Activated naive CD4-positive, alpha-beta T cell treated with anti-CD3 and anti-CD28 coated beads for 36 hours (primary cell): ENCODE results near the gene CAMK1D. TPM values are rescaled to one million over a fixed set of nuclear protein-coding genes. Genes with fewer than 3 reads are reported as not detected.
A peak's percentile ranks its signal among the peaks of the same experiment; 100 is the strongest.

Experiments used
- CTCF ChIA-PET: fragments of 350-600 bp; sonication (Branson Sonifier 250); formaldehyde crosslinking; loops from one replicate; lab custom pipeline; 2021; ENCODE audit warnings: antibody characterized with exemption; lab: Charles Lee
- DNase-seq: peaks from one replicate; pipeline ENCODE4 v3.0.0-alpha.2; 2020
- H3K27ac Mint-ChIP-seq: one replicate; pipeline ENCODE4 v1.8.0; 2021; ENCODE audit warnings: mild to moderate bottlenecking, mixed read lengths
- H3K27me3 Mint-ChIP-seq: one replicate; pipeline ENCODE4 v1.8.0; 2021; ENCODE audit warnings: low read depth, mixed read lengths
- H3K36me3 Mint-ChIP-seq: one replicate; pipeline ENCODE4 v1.8.0; 2021; ENCODE audit warnings: low read depth, mixed read lengths
- H3K4me1 Mint-ChIP-seq: one replicate; pipeline ENCODE4 v1.8.0; 2021; ENCODE audit warnings: low read depth, mixed read lengths
- H3K4me3 Mint-ChIP-seq: one replicate; pipeline ENCODE4 v1.8.0; 2021; ENCODE audit warnings: mild to moderate bottlenecking, moderate library complexity, mixed read lengths
- H3K9me3 Mint-ChIP-seq: one replicate; pipeline ENCODE4 v1.8.0; 2021; ENCODE audit warnings: mixed read lengths
- intact Hi-C: fragments of 100-400 bp; cut with micrococcal nuclease; formaldehyde crosslinking; loops from one replicate; pipeline ENCODE4 v1.15.1; 2023
- total RNA-seq, 2 experiments: library from RNA; stranded (reverse); gene quantifications; one replicate each; pipeline ENCODE4 v1.2.3, GENCODE V29; 2021

Gene CAMK1D
- total RNA-seq, 2 experiments from 2014 or later, result 9.5 to 11.3 TPM

DNA sequence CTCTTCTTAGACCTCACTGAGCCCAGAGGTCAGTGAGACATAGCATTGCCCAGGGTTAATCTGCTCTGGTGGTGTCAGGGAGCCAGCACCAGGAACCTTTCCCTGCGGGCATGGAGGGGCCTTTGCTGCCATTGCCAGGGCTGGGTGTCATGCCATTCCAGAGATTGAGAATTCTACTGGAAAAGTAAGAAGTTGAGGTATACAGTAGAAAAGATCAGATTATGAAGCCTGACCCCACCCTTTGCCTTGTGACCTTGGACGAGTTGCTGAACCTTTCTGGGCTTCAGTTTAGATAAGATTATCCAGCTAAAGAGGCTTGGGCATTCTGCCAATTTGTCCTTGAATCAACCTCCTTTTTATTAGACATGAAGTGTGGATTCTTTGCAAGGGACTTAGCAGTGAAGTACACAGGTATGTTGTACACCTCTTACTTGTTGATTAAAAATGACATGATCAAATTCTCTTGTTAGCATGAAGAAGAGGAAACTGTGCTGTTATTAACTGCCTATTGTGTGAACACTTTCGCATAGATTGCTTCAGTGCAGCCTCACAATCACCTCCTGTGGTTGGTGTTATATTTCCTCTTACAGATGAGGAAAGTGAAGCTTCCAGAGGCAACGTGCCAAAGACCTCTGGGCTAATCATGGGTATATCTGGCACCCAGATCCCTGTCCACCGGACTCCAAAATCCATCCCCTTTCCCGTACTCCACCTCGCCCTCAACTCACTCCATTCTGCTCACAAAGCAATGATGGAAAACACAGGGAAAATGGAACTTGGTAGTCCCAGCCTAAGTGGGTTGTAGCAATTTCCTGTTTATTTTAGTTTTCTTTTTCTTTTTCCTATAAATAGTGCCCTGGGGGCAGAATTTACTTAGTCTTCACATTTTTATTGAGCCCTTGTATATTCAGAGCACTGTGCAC lies 151.3 kb downstream of the CAMK1D start:
- peaks cover 38% of the 10 kb centered on the region for H3K4me1 Mint-ChIP-seq
- no peak for DNase-seq
- H3K4me3 Mint-ChIP-seq, result no peak overlapping the region
- CTCF ChIA-PET, result interaction anchor here (0.6 kb wide), 1 partner anchor 13 kb away, joined by 3 read pairs; no protein-coding TSS in a partner anchor
- intact Hi-C loops, result no loop called here
- peaks cover 3% of the 10 kb centered on the region for H3K9me3 Mint-ChIP-seq
- no peaks in the 10 kb centered on the region for H3K27me3 Mint-ChIP-seq
- H3K36me3 Mint-ChIP-seq, result peaks cover 6% of the 10 kb centered on the region
- no peak overlapping the region for H3K27ac Mint-ChIP-seq

DNA sequence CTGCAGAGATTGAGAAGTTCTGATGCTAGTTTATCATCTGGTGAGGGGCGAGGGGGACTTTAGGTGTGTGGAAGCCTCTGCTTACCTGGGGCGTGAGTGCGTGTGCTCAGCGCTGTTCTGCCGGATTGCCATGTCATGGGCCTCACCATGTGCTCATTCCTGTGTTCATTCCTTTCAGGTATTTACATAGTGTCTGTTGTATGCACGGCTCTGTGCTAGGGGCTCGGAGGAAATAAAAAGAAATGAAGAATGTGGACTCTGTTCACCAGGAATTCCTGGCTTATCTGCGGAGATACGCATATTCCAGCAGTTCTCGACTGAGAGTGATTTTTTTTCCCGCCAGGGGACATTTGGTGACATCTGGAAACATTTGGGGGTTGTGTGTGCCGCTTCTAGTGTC lies 152.0 kb downstream of the CAMK1D start:
- no peak for DNase-seq
- peaks cover 4% of the 10 kb centered on the region for H3K36me3 Mint-ChIP-seq
- peaks cover 38% of the 10 kb centered on the region for H3K4me1 Mint-ChIP-seq
- no peak overlapping the region for H3K4me3 Mint-ChIP-seq
- no peak overlapping the region for H3K27ac Mint-ChIP-seq
- no peaks in the 10 kb centered on the region for H3K27me3 Mint-ChIP-seq
- H3K9me3 Mint-ChIP-seq, result peaks cover 3% of the 10 kb centered on the region
- CTCF ChIA-PET, result no interaction called here
- intact Hi-C loops, result no loop called here

DNA sequence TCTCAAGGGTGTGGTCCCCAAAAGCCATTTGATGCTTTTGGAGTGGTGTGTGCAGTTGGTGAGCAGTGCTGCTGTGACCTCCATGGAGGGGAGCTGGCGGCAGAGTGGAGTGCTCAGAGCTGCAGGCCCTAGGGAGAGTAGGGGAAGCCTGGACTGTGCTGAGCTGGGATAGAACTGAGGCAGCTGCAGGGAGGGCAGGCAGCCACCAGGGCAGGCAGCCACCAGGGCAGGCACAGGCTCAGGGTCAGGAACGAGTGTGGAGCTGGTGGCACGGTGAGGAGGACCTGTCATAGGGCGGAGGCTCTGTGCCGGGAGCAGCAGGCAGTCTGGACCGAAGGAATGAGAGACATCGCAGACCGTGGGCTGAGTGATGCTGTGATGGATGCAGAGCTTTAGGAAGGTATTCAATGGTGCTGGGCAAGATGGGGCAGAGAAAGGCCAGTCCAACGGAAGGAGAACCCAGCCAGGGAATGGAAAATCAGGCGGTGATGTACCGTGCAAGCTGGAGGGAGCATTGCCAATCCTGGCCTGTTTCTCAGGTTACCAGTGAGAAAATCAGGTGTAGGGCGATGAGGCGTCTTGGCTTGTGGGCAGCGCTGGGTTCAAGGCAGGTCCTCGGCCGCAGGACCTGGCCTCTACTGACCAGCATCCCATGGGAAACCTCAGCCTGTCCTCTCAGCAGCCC lies 152.6 kb downstream of the CAMK1D start:
- CTCF ChIA-PET, result no interaction called here
- intact Hi-C loops, result no loop called here
- no peaks in the 10 kb centered on the region for H3K27me3 Mint-ChIP-seq
- peaks cover 2% of the 10 kb centered on the region for H3K36me3 Mint-ChIP-seq
- H3K4me1 Mint-ChIP-seq, result peaks cover 40% of the 10 kb centered on the region
- H3K9me3 Mint-ChIP-seq, result peaks cover 3% of the 10 kb centered on the region
- H3K4me3 Mint-ChIP-seq, result no peak overlapping the region
- DNase-seq, result no peak
- H3K27ac Mint-ChIP-seq, result no peak overlapping the region

DNA sequence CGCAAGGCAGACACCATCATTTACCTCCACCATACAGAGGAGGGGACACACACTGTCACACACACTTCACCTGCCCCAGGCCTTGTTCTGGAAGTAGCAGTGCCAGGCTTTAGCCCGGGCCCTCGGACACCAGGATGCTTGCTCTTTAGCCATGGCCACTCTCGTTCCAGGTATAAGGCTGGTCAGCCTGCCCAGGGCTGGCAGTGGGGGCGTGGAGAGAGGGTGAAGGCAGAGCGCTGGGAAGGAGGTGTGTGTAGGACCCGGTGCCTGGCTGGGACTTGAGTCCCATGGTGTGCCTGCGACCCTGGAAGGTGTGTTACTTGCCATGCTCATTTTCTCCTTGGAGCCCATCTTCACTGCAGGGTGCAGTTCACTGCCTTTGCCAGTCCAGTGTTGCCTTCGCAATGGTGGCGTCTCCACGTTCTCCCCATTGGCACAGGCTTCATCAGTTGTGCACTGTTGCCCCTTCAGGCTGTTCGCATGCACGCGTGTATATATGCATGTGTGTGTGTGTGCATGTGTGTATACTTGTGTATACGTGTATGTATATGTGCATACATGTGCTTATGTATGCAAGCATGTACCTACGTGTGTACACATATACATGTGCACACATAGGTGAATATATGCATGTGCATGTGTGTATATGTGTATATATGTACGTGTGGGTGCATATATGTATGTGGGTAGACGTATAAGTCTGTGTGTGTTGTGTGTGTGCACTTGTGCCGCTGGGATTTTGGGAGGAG lies 153.4 kb downstream of the CAMK1D start:
- no peak overlapping the region for H3K4me3 Mint-ChIP-seq
- CTCF ChIA-PET, result no interaction called here
- H3K27me3 Mint-ChIP-seq, result no peaks in the 10 kb centered on the region
- peaks cover under 1% of the 10 kb centered on the region for H3K9me3 Mint-ChIP-seq
- intact Hi-C loops, result no loop called here
- no peak overlapping the region for H3K27ac Mint-ChIP-seq
- H3K36me3 Mint-ChIP-seq, result no peaks in the 10 kb centered on the region
- DNase-seq, result no peak
- peaks cover 44% of the 10 kb centered on the region for H3K4me1 Mint-ChIP-seq

DNA sequence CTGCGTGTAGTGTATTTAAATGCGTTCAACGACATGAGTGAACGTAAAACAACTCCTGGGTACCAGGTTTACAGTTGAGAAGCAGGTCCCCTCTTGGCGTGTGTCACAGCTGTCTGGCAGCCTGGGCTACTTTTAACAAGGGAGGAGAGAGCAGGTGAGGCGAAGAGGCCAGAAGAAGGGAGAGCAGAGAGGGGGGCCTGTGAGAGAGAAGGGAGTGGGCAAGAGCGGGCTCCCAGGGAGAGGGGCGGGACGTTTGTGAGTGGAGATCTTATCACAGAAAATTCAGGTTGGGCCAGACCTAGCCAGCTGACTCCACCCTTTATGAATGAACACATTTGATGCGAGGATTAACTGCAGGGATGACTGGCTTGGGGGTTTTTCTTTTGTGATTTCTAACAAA lies 154.0 kb downstream of the CAMK1D start:
- Mint-ChIP-seq H3K27ac (no peak overlapping the region), H3K4me3 (no peak overlapping the region), H3K4me1 (peaks cover 45% of the 10 kb centered on the region), H3K9me3 (no peaks in the 10 kb centered on the region), H3K27me3 (no peaks in the 10 kb centered on the region), H3K36me3 (no peaks in the 10 kb centered on the region)
- intact Hi-C loops, result no loop called here
- DNase-seq, result no peak
- CTCF ChIA-PET, result no interaction called here

DNA sequence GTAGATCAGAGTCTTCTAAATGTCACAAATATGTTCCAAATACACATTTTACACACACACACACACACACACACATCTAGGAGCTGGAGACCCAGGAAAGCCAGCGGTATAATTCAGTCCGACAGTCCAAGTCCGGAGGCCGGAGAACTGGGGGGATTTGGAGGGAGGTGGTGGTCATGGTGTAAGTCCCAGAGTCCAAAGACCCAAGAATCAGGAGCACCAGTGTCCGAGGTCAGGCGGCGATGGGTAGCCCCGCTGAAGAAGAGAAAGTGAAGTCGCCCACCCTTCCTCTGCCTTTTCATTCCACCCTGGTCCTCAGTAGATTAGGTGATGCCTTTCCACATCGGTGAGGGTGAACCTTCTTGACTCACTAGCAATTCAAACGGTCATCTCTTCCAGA lies 154.8 kb downstream of the CAMK1D start:
- Mint-ChIP-seq H3K9me3 (no peaks in the 10 kb centered on the region), H3K4me1 (peaks cover 45% of the 10 kb centered on the region), H3K27me3 (no peaks in the 10 kb centered on the region), H3K36me3 (no peaks in the 10 kb centered on the region), H3K4me3 (no peak overlapping the region), H3K27ac (no peak overlapping the region)
- CTCF ChIA-PET, result no interaction called here
- no peak for DNase-seq
- intact Hi-C loops, result no loop called here

DNA sequence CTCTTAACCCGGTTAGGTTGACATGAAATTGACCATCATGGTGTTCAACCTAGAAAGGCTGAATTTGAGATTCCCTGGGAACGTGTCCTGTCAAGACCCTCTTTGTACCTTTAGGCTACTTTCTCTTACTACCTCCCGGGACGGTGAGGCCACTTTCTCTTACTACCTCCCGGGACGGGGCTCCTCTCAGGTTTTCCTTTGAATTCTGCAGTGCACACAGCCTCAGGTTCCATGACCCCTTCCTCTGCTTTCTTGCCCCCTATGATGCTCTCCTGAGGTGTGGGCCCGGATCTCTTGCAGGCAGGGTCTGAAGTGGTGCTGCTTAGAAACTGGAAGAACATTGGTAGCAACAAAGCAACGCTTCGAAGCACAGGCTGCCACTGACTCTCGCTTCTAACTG lies 155.3 kb downstream of the CAMK1D start:
- CTCF ChIA-PET, result no interaction called here
- intact Hi-C loops, result loop anchor here (5.0 kb wide), 1 partner anchor 208 kb away; no protein-coding TSS in a partner anchor

DNA sequence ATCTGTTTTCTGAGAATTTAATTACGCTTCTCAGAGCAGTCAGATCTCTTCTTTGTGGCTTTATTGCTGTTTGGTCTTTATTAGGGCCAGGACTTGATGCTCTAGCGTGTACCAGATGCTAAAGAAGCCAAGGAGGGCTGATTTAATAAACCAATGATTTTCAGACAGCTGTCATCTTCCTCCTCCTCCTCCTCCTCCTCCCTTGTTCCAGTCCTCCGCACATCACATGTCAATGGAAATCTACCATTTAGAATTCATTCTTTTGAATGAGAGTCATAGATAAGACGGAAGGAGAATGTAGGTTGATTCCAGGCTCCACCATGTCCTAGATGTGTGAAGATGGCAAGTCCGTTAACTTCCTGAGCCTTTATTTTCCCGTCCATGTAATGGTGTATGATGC lies 156.3 kb downstream of the CAMK1D start:
- Mint-ChIP-seq H3K4me3 (no peak overlapping the region), H3K27me3 (no peaks in the 10 kb centered on the region), H3K36me3 (no peaks in the 10 kb centered on the region), H3K4me1 (peaks cover 45% of the 10 kb centered on the region), H3K27ac (no peak overlapping the region), H3K9me3 (no peaks in the 10 kb centered on the region)
- CTCF ChIA-PET, result no interaction called here
- intact Hi-C loops, result loop anchor here (5.0 kb wide), 1 partner anchor 207 kb away; no protein-coding TSS in a partner anchor
- no peak for DNase-seq

More for the DNA sequence above, 155.3 kb downstream of the CAMK1D start:
- no peak overlapping the region for H3K4me3 Mint-ChIP-seq
- no peaks in the 10 kb centered on the region for H3K9me3 Mint-ChIP-seq
- no peak for DNase-seq
- H3K4me1 Mint-ChIP-seq, result peaks cover 45% of the 10 kb centered on the region
- no peaks in the 10 kb centered on the region for H3K36me3 Mint-ChIP-seq
- no peak overlapping the region for H3K27ac Mint-ChIP-seq
- no peaks in the 10 kb centered on the region for H3K27me3 Mint-ChIP-seq

DNA sequence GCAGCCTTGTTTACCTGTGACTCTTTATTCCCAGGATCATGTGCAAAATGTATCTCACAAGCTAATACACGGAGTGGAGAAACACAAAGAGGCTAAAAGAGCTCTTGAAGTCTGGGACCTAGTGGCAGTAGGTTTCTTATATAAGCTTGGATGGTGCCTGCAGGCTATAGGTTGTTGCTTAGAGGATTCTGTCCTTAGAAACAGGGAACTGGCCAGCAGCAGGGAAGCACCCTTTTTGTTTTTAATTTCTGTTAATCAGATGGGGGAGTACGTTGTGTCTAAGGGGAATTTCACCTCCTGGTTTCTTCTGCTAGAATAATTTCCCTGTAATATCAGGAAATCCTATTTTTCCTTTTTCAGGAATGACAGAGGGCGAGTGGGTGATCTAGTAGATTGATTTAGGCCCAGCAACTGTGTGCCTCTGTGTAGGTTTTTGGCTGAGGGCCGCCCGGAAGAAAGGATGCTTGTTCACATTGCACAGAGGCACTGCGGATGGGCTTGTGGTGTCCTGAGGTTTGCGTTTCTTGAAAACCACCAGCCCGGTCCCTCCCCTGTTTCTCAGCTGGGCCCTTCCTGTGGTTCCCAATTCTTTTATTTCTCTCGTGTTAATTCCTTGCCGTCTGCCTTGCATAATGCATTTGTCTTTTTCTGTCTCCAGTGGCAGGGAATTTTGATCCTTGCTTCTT lies 158.0 kb downstream of the CAMK1D start:
- intact Hi-C loops, result loop anchor here (5.0 kb wide), 1 partner anchor 205 kb away; no protein-coding TSS in a partner anchor
- Mint-ChIP-seq H3K9me3 (no peaks in the 10 kb centered on the region), H3K4me3 (no peak overlapping the region), H3K27me3 (no peaks in the 10 kb centered on the region), H3K36me3 (no peaks in the 10 kb centered on the region), H3K4me1 (peaks cover 41% of the 10 kb centered on the region), H3K27ac (no peak overlapping the region)
- DNase-seq, result peak; percentile 39
- CTCF ChIA-PET, result interaction anchor here (0.6 kb wide), 1 partner anchor 224 kb away, joined by 4 read pairs; no protein-coding TSS in a partner anchor

DNA sequence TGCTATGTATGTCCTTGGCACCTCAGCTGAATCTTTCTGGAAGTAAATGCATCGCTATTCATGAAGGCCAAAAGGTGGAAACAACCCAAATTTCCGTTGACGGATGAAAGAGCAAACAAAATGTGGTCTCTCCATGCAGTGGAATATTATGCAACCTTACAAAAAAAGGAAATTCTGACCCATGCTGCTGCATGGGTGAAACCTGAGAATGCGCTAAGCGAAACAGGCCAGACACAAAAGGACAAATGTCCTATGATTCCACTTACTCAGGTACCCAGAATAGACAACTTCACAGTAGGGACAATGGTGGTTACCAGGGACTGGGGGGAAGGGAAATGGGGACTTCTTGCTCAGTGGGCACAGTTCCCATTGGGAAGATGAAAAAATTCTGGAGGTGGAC lies 158.8 kb downstream of the CAMK1D start:
- H3K27ac Mint-ChIP-seq, result no peak overlapping the region
- DNase-seq, result no peak
- H3K9me3 Mint-ChIP-seq, result no peaks in the 10 kb centered on the region
- H3K4me1 Mint-ChIP-seq, result peaks cover 38% of the 10 kb centered on the region
- H3K4me3 Mint-ChIP-seq, result no peak overlapping the region
- intact Hi-C loops, result loop anchor here (5.0 kb wide), 1 partner anchor 204 kb away; no protein-coding TSS in a partner anchor
- H3K36me3 Mint-ChIP-seq, result no peaks in the 10 kb centered on the region
- H3K27me3 Mint-ChIP-seq, result no peaks in the 10 kb centered on the region
- CTCF ChIA-PET, result interaction anchor here (0.6 kb wide), 1 partner anchor 225 kb away, joined by 4 read pairs; no protein-coding TSS in a partner anchor

DNA sequence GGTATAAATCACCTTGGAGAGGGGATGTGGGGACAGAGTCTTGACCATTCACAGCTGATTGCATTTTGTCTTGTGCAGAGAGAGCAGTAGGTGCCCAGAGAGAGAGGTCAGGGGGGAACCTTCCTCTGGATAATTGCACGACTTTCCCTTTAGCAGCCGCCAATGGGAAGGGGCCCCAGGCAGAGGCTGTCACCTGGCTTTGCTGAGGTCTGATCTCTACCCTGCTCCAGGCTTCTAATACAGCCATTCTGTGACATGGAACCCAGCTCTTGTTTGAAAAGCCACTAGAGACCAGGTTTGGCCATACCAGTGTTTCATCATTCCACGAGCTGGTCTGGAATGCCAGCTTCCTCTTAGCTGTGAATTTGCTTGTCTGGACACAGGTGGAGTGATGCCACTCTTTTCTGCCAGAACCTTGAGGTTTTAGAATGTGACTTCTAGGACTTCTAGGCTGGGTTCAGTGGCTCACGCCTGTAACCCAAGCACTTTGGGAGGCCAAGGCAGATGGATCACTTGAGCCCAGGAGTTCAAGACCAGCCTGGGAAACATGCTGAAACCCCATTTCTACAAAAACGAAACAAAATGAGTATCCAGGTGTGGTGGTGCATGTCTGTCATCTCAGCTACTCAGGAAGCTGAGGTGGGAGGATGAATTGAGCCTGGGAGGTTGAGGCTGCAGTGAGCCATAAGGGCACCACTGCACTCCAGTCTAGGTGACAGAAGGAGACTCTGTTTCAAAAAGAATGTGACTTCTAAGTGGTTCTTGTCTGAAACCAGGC lies 159.9 kb downstream of the CAMK1D start:
- CTCF ChIA-PET, result interaction anchor here (1.0 kb wide), 1 partner anchor 147 kb away, joined by 3 read pairs; no protein-coding TSS in a partner anchor
- Mint-ChIP-seq H3K4me1 (peaks cover 38% of the 10 kb centered on the region), H3K4me3 (no peak overlapping the region), H3K27ac (no peak overlapping the region), H3K9me3 (no peaks in the 10 kb centered on the region), H3K27me3 (no peaks in the 10 kb centered on the region), H3K36me3 (no peaks in the 10 kb centered on the region)
- intact Hi-C loops, result loop anchor here (5.0 kb wide), 1 partner anchor 203 kb away; no protein-coding TSS in a partner anchor
- DNase-seq, result peak; percentile 35
